Psoas muscle (tissue), 8 donors: ENCODE data around the gene GLDC. TPM values are rescaled to one million over a fixed set of nuclear protein-coding genes. Genes with fewer than 3 reads are reported as not detected.

Source experiments
- ATAC-seq, 4 donors: fragments of 200-7000 bp; cut with Tn5 transposase; one replicate each; pipeline ENCODE4 v1.9.1; 2020; ENCODE audit warnings: moderate library complexity in 3 of 4, mild to moderate bottlenecking in 2 of 4
- DNase-seq, 2 donors: peaks; one replicate each; pipeline ENCODE4 v3.0.0-alpha.2; 2020
- H3K27ac ChIP-seq: fragments of 200-600 bp; one replicate; pipeline ENCODE4 v1.8.0; 2022
- H3K27me3 ChIP-seq, 3 donors: fragments of 200-600 bp in 1 of 3; one replicate each; pipeline versions ENCODE4 v1.6.1 to v1.8.0; 2013 to 2022; ENCODE audit warnings: low read length in 2 of 3, mild to moderate bottlenecking in 2 of 3, moderate library complexity in 1 of 3; ENCODE audit not compliant: insufficient read depth in 3 of 3
- H3K36me3 ChIP-seq, 2 donors: fragments of 200-600 bp in 1 of 2; one replicate each; pipeline versions ENCODE4 v1.6.1 to v1.8.0; 2013 to 2022; ENCODE audit warnings: low read depth in 1 of 2, mild to moderate bottlenecking in 1 of 2, moderate library complexity in 1 of 2; ENCODE audit not compliant: insufficient read depth in 1 of 2
- H3K4me1 ChIP-seq: fragments of 200-600 bp; one replicate; pipeline ENCODE4 v1.8.0; 2022
- H3K4me3 ChIP-seq: fragments of 200-600 bp; one replicate; pipeline ENCODE4 v1.8.0; 2022; ENCODE audit warnings: mild to moderate bottlenecking
- H3K9me3 ChIP-seq: fragments of 200-600 bp; one replicate; pipeline ENCODE4 v1.8.0; 2022
- CTCF ChIP-seq: fragments of 200-600 bp; IDR thresholded peaks from one replicate; pipeline ENCODE4 v1.8.0; 2022; ENCODE audit warnings: antibody characterized with exemption
- WGBS, 3 donors: extraction: QIAGEN DNeasy Blood & Tissue Kit; methylation state at CpG; one replicate each; pipeline versions ENCODE4 v1.1.6 to v1.1.7; 2013; 5-methylcytosine and 5-hydroxymethylcytosine counted together
- intact Hi-C, 2 donors: fragments of 100-400 bp; cut with DNase I; formaldehyde crosslinking; loops; one replicate each; pipeline versions ENCODE4 v1.11.0 to v1.14.2; 2022
- polyA plus RNA-seq, 3 donors: library from polyadenylated mRNA; stranded (reverse); fragments of 200-250 nt; gene quantifications; one replicate each; pipeline ENCODE4 v1.2.3, GENCODE V29; 2013
- total RNA-seq, 4 donors: library from RNA; stranded (reverse); fragmentation: NEBNext Ultra II Directional in 2 of 4; extraction: Animal tissue kit (Norgen Biotek cat#: 25700) in 2 of 4; gene quantifications; one replicate each; pipeline versions ENCODE4 v1.2.1 to v1.2.4, GENCODE V29; 2021 to 2023
- donor health status: healthy with polysubstance abuse.
- donor health status: DM: no; HTN: no; CAD: no; lungs with moderate emphysema.
- donor health status: Bipolar disorder and iron deficiency.
- donor health status: healthy.
- donor health status: DM: yes; HTN: yes; CAD: no.
- donor health status: DM: no; HTN: no; CAD: no.
- donor health status: DM: no; HTN: no; CAD: no.
- donor health status: DM: yes; HTN: yes; CAD: no.

GLDC gene
- total and polyA plus RNA-seq, 7 donors = 0.30 to 2.3 (median 1.3) TPM

- Histone ChIP-seq H3K4me1 (peaks cover 10% of the 10 kb centered on the region), H3K36me3 (no peaks in the 10 kb centered on the region), H3K4me3 (no peak overlapping the region), H3K27me3 (peaks cover 0 to 26% (median 3%) of the 10 kb centered on the region in 3 donors), H3K27ac (no peak overlapping the region), H3K9me3 (no peaks in the 10 kb centered on the region)
- WGBS, 3 donors = 76 to 78% (median 78%) methylated on average over 2 of the region's 2 CpGs
- no peak for ATAC-seq
- intact Hi-C loops = no loop called here
- no peak for TF ChIP-seq CTCF
- DNase-seq = no peak
Measured at GRCh38 chr9:6641561-6641960, 4.0 kb downstream of the GLDC start.

DNA sequence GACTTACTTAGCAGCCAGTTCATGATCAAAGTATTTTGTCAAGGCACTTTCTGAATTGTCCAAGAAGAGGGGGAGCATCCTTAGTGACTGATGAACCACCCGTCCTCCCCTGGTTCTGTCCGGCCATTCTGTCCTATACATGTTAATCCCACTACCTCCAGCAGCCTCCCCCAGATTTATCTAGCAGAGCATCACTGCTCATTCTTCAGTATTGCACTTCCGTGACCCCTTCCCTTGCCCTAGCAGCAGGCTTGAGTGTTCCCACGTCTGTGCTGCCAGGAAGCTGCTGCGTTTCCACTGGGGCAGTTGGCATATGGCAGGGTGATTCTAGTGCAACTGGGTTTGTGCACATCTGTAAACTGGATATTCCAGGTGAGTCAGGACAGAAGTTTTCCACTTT lies 4.5 kb downstream of the GLDC start:
- H3K27ac ChIP-seq = no peak overlapping the region
- no peak overlapping the region for H3K4me3 ChIP-seq
- DNase-seq (no peak), ATAC-seq (no peak)
- TF ChIP-seq CTCF = no peak
- 55 to 75% (median 64%) methylated on average over 5 of the region's 5 CpGs for WGBS, 3 donors
- no peaks in the 10 kb centered on the region for H3K9me3 ChIP-seq
- intact Hi-C loops = no loop called here
- no peaks in the 10 kb centered on the region for H3K36me3 ChIP-seq
- peaks cover 10% of the 10 kb centered on the region for H3K4me1 ChIP-seq
- H3K27me3 ChIP-seq = peaks cover 0 to 23% (median 3%) of the 10 kb centered on the region in 3 donors

DNA sequence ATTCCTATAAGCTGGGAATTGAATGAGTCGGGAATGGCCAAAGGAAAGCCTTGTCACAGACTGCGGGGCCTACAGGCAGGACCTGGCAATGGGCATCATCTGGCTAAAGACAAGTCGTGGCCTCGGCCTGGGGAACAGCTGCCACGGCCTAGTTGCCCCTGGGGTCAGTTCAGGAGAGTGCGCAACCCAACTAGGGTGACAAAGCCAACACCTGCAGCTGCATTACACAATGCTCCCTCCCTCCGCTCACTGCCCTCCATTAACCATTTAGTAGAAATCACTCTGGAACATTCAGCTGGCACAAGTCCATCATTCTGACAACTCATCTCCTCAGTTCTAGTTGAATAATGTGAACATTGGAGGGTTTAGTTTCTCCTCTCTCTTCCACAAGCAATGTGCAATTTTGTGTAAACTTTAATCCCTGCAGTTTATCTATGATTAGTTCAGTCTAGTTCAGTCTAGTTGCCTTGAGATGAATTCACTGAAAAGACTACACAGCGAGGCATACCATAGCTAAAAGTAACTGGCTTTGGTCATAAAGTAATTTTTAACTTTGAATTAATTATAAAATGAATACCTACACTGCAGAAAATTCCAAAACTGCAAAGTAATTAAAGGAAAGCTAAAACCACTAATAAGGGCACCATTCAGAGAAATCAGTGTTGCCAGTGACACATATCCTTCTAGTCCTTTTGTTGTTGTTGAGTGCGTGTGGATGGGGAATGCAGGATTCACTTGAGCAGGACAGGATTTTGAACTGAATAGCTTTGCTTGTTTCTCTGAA lies 5.1 kb downstream of the GLDC start:
- WGBS, 3 donors = 33 to 47% (median 35%) methylated on average over 9 of the region's 9 CpGs
- no peak for TF ChIP-seq CTCF
- no peak overlapping the region for H3K4me3 ChIP-seq
- no peaks in the 10 kb centered on the region for H3K9me3 ChIP-seq
- peaks cover 10% of the 10 kb centered on the region for H3K4me1 ChIP-seq
- DNase-seq (peak in 1 of 2 donors; percentile 74), ATAC-seq (peak; percentile 35 to 97 (median 93))
- peaks cover 0 to 23% (median 3%) of the 10 kb centered on the region in 3 donors for H3K27me3 ChIP-seq
- no peaks in the 10 kb centered on the region for H3K36me3 ChIP-seq
- intact Hi-C loops = no loop called here
- H3K27ac ChIP-seq = peak overlapping the region; percentile 42

DNA sequence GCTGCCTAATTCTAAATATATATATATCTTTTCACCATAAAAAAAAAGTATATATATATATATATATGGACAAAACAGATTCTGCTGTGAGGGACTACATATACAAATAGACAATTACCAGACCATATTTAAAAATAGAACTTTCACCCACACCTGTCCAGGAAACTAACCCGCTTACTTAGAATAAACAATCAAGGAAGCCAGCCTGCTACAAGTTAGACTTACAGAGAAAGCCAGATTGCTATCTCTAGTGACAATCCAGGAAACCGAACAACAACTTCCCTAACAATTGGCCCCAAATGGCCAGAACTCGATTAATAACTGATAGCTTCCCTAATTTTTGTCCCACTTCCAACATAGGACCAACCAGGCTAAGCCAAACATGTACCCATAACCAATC lies 5.9 kb downstream of the GLDC start:
- Histone ChIP-seq H3K27ac (peak overlapping the region; percentile 42), H3K9me3 (no peaks in the 10 kb centered on the region), H3K36me3 (no peaks in the 10 kb centered on the region), H3K4me3 (no peak overlapping the region), H3K4me1 (peaks cover 5% of the 10 kb centered on the region), H3K27me3 (peaks cover 0 to 19% (median 0%) of the 10 kb centered on the region in 3 donors)
- no peak for TF ChIP-seq CTCF
- ATAC-seq = peak in 1 of 4 donors; percentile 51
- no peak for DNase-seq
- intact Hi-C loops = no loop called here
- WGBS, 3 donors = 37 to 55% (median 40%) methylated on average over 3 of the region's 3 CpGs

DNA sequence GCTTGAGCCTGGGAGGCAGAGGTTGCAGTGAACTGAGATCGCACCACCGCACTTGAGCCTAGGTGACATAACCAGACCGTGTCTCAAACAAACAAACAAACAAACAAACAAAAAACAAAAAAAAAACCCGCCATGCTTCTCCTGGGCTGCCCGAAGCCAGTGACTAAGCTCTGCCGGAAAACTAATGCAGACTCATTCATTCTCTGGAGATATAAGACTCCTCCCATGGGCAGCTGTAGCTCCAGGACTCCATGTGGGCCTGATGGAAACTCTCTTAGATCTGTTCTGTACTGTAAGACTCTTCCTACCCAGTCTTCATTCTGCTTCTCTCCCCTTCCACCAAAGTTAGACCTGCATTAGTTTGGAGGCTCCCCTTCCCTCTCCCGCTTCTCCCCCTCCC lies 11.1 kb downstream of the GLDC start:
- no peak for DNase-seq
- intact Hi-C loops = no loop called here
- no peak for TF ChIP-seq CTCF
- WGBS, 3 donors = 84 to 87% (median 85%) methylated on average over 7 of the region's 7 CpGs
- no peaks in the 10 kb centered on the region for H3K27me3 ChIP-seq
- no peaks in the 10 kb centered on the region for H3K36me3 ChIP-seq
- H3K4me3 ChIP-seq = no peak overlapping the region
- H3K4me1 ChIP-seq = no peaks in the 10 kb centered on the region
- no peaks in the 10 kb centered on the region for H3K9me3 ChIP-seq
- no peak for ATAC-seq
- H3K27ac ChIP-seq = no peak overlapping the region
